ENCODE data around the gene TMTC2.

- no peak for TF ChIP-seq CTCF (IDR thresholded peaks at IDR 0.05)
- TF ChIP-seq EZH2 (IDR thresholded peaks at IDR 0.05; ENCODE audit: borderline replicate concordance, insufficient read depth, low read depth, low read length, poor library complexity, severe bottlenecking): no peak
Observed at GRCh38 chr12:83036847-83037246, 350.1 kb downstream of the TMTC2 start.

Data from B cell (primary cell).